GM19238 (cell line): ENCODE measurements around the gene LMLN.
"Not testable (repeated sequence)": the region's sequence is repeated elsewhere in the genome, so short reads cannot be mapped to it uniquely, and the experiment has no call there.

Experiments used
- DNase-seq: peaks from one replicate; pipeline ENCODE4 v3.0.0; 2011; ENCODE audit warnings: low spot score; ENCODE audit not compliant: insufficient read length

The LMLN gene

DNA sequence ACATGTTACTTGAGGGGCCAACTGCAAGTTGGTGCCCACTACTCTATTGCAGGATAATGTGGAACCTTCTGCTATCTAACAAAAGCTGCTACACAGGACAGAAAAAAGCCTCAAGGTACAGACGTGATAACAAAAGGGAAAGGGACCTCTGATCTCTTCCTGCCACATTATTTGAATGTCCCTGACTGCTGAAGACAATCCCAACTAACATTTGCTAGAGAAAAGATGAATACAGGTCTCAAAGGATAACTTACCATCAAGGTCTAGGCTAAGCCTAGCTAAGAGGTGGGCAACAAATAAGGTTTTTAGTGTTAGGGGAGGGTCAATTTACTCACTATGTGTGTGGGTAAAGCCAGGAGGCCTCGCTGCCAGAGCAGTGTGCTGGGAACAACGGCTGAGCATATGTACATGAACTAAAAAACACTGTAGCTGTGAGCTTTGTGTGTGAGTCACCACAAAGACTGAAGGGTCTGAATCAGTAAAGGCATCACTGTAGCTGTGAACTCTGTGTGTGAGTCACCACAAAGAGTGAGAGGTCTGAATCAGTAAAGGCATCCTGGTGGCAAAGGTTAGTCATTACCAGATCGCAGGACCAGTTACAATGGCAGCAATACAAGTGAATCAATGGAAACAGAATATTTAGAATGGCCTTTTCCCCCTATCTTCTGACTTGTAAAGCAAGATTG lies 111.7 kb downstream of the LMLN start:
- DNase-seq: no peak

GRCh38 chr3:198076722-198077308 lies 116.8 kb downstream of the LMLN start:
- no peak for DNase-seq

GRCh38 chr3:198079771-198080520 lies 119.9 kb downstream of the LMLN start:
- no peak for DNase-seq

DNA sequence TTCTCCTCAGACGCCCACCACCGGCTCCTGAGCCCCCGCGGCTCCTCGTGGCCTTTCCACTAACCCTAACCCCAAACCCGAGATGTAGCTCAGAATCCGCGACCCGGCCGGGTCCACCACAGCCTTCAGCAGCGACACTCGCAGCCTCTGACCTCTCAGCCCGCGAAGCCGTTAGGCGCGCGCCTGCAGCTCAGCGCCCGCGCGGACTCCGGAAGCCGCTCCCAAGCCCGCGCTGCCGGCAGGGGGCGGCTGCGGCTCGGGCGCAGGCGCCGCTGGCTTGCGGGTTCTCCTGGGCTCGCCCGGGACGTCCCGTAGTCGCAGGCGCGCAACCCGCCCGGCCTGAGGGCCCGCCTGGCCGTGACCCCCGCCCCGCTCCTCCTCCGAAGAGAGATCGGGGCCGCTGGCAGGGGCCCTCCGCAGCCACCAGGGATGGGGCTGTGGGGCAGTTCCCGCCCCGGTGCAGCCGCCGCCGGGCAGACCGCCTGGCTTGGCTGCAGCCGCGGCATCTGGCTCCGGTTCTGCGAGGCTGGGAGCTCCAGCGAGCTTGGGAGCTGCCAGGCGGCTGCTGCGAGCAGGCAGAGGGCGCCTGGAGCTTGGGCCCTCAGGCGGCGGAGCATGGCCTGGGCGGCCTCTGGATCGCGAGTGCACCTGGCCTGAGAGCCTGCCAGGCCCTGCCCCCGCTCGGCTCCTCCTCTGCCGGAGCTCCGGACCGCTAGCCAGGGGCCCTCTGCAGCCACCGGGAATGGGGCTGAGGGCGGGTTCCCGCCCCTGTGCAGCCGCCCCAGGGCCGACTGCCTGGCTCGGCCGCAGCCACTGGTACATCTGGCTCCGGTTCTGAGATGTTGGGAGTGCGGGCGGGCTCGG lies 120.7 kb downstream of the LMLN start:
- DNase-seq: no peak

DNA sequence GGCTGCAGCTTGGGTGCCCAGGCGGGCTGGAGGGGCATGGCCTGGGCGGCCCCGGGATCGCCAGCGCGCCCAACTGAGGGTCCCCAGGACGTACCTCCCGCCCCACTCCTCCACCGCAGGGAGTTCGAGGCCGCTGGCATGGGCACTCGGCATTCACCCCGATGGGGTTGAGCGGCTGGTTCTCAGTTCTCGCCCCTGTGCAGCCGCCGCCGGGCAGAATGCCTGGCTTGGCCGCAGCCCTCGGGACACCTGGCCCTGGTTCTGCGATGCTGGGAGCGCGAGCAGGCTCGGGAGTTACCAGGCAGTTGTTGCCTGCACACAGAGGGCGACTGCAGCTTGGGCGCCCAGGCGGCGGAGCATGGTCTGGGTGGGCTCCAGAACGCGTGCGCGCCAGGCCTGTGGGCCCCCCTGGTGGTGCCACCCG lies 121.4 kb downstream of the LMLN start:
- DNase-seq: no peak

DNA sequence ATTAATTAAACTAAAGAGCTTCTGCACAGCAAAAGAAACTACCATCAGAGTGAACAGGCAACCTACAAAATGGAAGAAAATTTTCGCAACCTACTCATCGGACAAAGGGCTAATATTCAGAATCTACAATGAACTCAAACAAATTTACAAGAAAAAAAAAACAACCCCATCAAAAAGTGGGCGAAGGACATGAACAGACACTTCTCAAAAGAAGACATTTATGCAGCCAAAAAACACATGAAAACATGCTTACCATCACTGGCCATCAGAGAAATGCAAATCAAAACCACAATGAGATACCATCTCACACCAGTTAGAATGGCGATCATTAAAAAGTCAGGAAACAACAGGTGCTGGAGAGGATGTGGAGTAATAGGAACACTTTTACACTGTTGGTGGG lies 122.2 kb downstream of the LMLN start:
- not testable (repeated sequence) for DNase-seq

- DNase-seq: no peak
Measured at GRCh38 chr3:198088421-198088955, 128.5 kb downstream of the LMLN start.

DNA sequence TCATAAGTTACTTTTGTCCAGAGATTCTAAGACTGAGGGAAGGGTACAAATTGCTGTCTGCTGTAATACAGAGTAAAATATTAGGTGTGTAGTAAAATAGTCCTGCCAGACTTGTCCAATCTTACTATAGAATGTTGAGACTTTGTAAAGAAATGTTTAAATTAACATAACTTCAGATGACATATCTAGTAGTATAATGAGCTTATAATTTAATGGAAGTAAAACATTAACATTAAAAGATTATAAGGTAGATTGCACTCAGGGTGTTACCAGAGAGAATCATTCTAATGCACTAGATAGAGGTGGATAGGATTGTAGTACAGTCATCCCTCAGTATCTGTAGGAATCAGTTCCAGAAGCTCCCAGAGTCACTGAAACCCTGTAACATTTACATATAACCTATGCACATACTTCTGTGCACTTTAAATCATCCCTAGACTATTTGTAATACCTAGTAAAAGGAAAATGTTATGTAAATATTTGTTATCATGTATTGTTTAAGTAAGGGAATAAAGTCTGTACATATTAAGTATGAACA lies 130.8 kb downstream of the LMLN start:
- DNase-seq: no peak

DNA sequence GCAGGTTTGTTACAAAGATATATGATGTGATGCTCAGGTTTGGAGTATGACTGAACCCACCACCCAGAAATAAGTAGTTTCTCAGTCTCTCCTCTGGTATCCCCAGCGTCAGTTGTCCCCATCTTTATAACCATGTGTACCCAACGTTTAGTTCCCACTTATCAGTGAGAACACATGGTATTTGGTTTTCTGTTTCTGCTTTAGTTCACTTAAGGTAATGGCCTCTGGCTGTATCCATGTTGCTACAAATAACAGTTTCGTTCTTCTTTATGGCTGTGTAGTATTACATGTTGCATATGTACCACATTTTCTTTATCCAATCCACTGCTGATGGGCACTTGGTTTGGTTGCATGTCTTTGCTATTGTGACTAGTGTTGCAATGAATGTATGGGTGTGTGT lies 132.3 kb downstream of the LMLN start:
- DNase-seq: no peak

GRCh38 chr3:198093112-198093679 lies 133.2 kb downstream of the LMLN start:
- DNase-seq: no peak
